H1 (cell line): ENCODE measurements around the gene C5orf52. TPM values are rescaled to one million over a fixed set of nuclear protein-coding genes. Genes with fewer than 3 reads are reported as not detected.
"Not testable (repeated sequence)": the region's sequence is repeated elsewhere in the genome, so short reads cannot be mapped to it uniquely, and the experiment has no call there.

Experiments
- CTCF ChIA-PET: fragments of 300-600 bp; sonication (Branson Sonifier 250); formaldehyde crosslinking; loops from one replicate; lab custom pipeline; 2021; ENCODE audit not compliant: partially characterized antibody; lab: Charles Lee
- POLR2A ChIA-PET: fragments of 300-600 bp; sonication (Branson Sonifier 250); formaldehyde crosslinking; loops from one replicate; lab custom pipeline; 2021; ENCODE audit warnings: inconsistent platforms; ENCODE audit not compliant: partially characterized antibody; lab: Charles Lee
- DNase-seq, 2 experiments: peaks; one replicate each; pipeline versions ENCODE4 v3.0.0 to v3.0.0-alpha.2; 2010 to 2022; ENCODE audit warnings: low spot score in 2 of 2, low read depth in 1 of 2, mixed read lengths in 1 of 2
- FAIRE-seq: peaks from 2 replicates; lab custom pipeline; 2011; peaks lifted over from hg19 to GRCh38; lab: Jason Lieb, UNC
- H2AFZ ChIP-seq: 2 replicates; pipeline ENCODE4 v1.8.1; 2012; ENCODE audit warnings: low read length, inconsistent platforms
- H2AK5ac ChIP-seq: 2 replicates; pipeline ENCODE4 v1.6.1; 2013; ENCODE audit warnings: low read depth, low read length
- H2BK120ac ChIP-seq: replicated peaks from 2 replicates; pipeline ENCODE3; 2013; ENCODE audit warnings: low read depth, low read length, inconsistent platforms
- H2BK12ac ChIP-seq: 2 replicates; pipeline ENCODE4 v1.6.1; 2013; ENCODE audit warnings: low read depth, low read length
- H2BK15ac ChIP-seq: 2 replicates; pipeline ENCODE4 v1.6.1; 2013; ENCODE audit warnings: low read length
- H2BK20ac ChIP-seq: 2 replicates; pipeline ENCODE4 v1.6.1; 2013; ENCODE audit warnings: low read length
- H2BK5ac ChIP-seq: 2 replicates; pipeline ENCODE4 v1.6.1; 2013; ENCODE audit warnings: low read depth, low read length
- H3K14ac ChIP-seq: 2 replicates; pipeline ENCODE4 v1.6.1; 2013; ENCODE audit warnings: inconsistent platforms; ENCODE audit not compliant: insufficient read length
- H3K18ac ChIP-seq: 2 replicates; pipeline ENCODE4 v1.6.1; 2013; ENCODE audit warnings: low read length; ENCODE audit errors: extremely low read depth
- H3K23ac ChIP-seq: 2 replicates; pipeline ENCODE4 v1.6.1; 2013; ENCODE audit warnings: inconsistent platforms; ENCODE audit not compliant: insufficient read length
- H3K23me2 ChIP-seq: 2 replicates; pipeline ENCODE4 v1.6.1; 2013; ENCODE audit warnings: low read depth, low read length
- H3K27ac ChIP-seq: 2 replicates; pipeline ENCODE4 v1.6.1; 2011; ENCODE audit warnings: low read depth, low read length, inconsistent platforms
- H3K27me3 ChIP-seq, 4 experiments: replicated peaks in 1 of 4; 1 replicate in 1 of 4; 2 replicates in 3 of 4; pipeline versions ENCODE4 v1.6.1 to v1.8.1; 2011 to 2013; ENCODE audit warnings: low read length in 3 of 4, mild to moderate bottlenecking in 3 of 4, inconsistent platforms in 2 of 4, mixed read lengths in 2 of 4, moderate library complexity in 1 of 4; ENCODE audit not compliant: control insufficient read depth in 3 of 4, insufficient read depth in 3 of 4; ENCODE audit errors: extremely low read depth in 1 of 4
- H3K36me3 ChIP-seq, 4 experiments: 2 replicates each; pipeline versions ENCODE4 v1.6.1 to v1.8.1; 2011 to 2013; ENCODE audit warnings: mild to moderate bottlenecking in 4 of 4, low read length in 3 of 4, moderate library complexity in 2 of 4, control low read depth in 1 of 4, inconsistent platforms in 1 of 4; ENCODE audit not compliant: insufficient read depth in 4 of 4, control insufficient read depth in 2 of 4
- H3K4ac ChIP-seq: replicated peaks from 2 replicates; pipeline ENCODE3; 2013; ENCODE audit warnings: low read length, low read depth, mixed read lengths, inconsistent platforms; ENCODE audit not compliant: insufficient read length
- H3K4me1 ChIP-seq, 4 experiments: replicated peaks in 1 of 4; 1 replicate in 1 of 4; 2 replicates in 3 of 4; pipeline versions ENCODE4 v1.6.1 to v1.8.1; 2011 to 2013; ENCODE audit warnings: low read length in 3 of 4, inconsistent platforms in 2 of 4, mixed read lengths in 1 of 4; ENCODE audit not compliant: insufficient read depth in 4 of 4, control insufficient read depth in 3 of 4
- H3K4me2 ChIP-seq, 2 experiments: 2 replicates each; pipeline versions ENCODE4 v1.6.1 to v1.8.1; 2011 to 2013; ENCODE audit warnings: low read depth in 2 of 2, low read length in 2 of 2, control low read depth in 1 of 2, inconsistent platforms in 1 of 2, mild to moderate bottlenecking in 1 of 2; ENCODE audit not compliant: insufficient read depth in 1 of 2
- H3K4me3 ChIP-seq, 4 experiments: fragments of 200-600, 300-600 bp in 1 of 4; sonication (generic), shearing (Covaris generic), sonication (Bioruptor Twin) in 1 of 4; 2 replicates each; pipeline versions ENCODE4 v1.5.1 to v1.8.1; 2011 to 2016; ENCODE audit warnings: low read length in 4 of 4, low read depth in 3 of 4, control low read depth in 2 of 4, inconsistent platforms in 2 of 4, mild to moderate bottlenecking in 2 of 4, mixed read lengths in 1 of 4, moderate library complexity in 1 of 4; ENCODE audit not compliant: insufficient read depth in 2 of 4; ENCODE audit errors: extremely low read depth in 1 of 4
- H3K56ac ChIP-seq: replicated peaks from 2 replicates; pipeline ENCODE3; 2013; ENCODE audit warnings: low read depth, mild to moderate bottlenecking, mixed read lengths, low read length, inconsistent platforms; ENCODE audit not compliant: insufficient read length
- H3K79me1 ChIP-seq: 2 replicates; pipeline ENCODE4 v1.6.1; 2013; ENCODE audit warnings: low read depth, low read length, control low read depth
- H3K79me2 ChIP-seq, 2 experiments: 2 replicates each; pipeline versions ENCODE4 v1.6.1 to v1.8.1; 2012 to 2013; ENCODE audit warnings: low read length in 2 of 2, mild to moderate bottlenecking in 2 of 2, inconsistent platforms in 1 of 2; ENCODE audit not compliant: insufficient read depth in 2 of 2, control insufficient read depth in 1 of 2
- H3K9ac ChIP-seq, 4 experiments: replicated peaks in 1 of 4; 1 replicate in 1 of 4; 2 replicates in 3 of 4; pipeline versions ENCODE4 v1.6.1 to v1.8.1; 2011 to 2013; ENCODE audit warnings: low read depth in 3 of 4, low read length in 3 of 4, control low read depth in 2 of 4, mild to moderate bottlenecking in 2 of 4, moderate library complexity in 2 of 4, inconsistent platforms in 1 of 4; ENCODE audit errors: extremely low read depth in 1 of 4
- H3K9me3 ChIP-seq, 2 experiments: 2 replicates each; pipeline versions ENCODE4 v1.6.1 to v1.8.1; 2012 to 2013; ENCODE audit warnings: mild to moderate bottlenecking in 2 of 2, moderate library complexity in 2 of 2, control low read depth in 1 of 2, inconsistent platforms in 1 of 2, low read depth in 1 of 2, low read length in 1 of 2, mixed read lengths in 1 of 2; ENCODE audit not compliant: insufficient read depth in 2 of 2
- H4K20me1 ChIP-seq, 2 experiments: replicated peaks in 1 of 2; 2 replicates each; pipeline versions ENCODE3 to v1.8.1; 2011 to 2013; ENCODE audit warnings: inconsistent platforms in 2 of 2, low read length in 2 of 2, mild to moderate bottlenecking in 1 of 2; ENCODE audit not compliant: insufficient read depth in 2 of 2, control insufficient read depth in 1 of 2
- H4K5ac ChIP-seq: 2 replicates; pipeline ENCODE4 v1.6.1; 2013; ENCODE audit warnings: low read length, low read depth, mixed read lengths, inconsistent platforms; ENCODE audit not compliant: insufficient read length
- H4K8ac ChIP-seq: 2 replicates; pipeline ENCODE4 v1.8.0; 2013; ENCODE audit warnings: mild to moderate bottlenecking, moderate library complexity, low read length, inconsistent platforms; ENCODE audit not compliant: insufficient read depth; ENCODE audit errors: extremely low read depth
- H4K91ac ChIP-seq: replicated peaks from 2 replicates; pipeline ENCODE3; 2013; ENCODE audit warnings: low read length, mixed read lengths, inconsistent platforms; ENCODE audit not compliant: insufficient read length
- WGBS, 2 experiments: shearing (Covaris generic) in 1 of 2; methylation state at CpG; one replicate each; pipeline versions ENCODE4 v1.1.6 to v1.1.7; 2013 to 2015; ENCODE audit warnings: low lambda C conversion rate in 2 of 2, mixed read lengths in 2 of 2, inconsistent platforms in 1 of 2, low coverage in 1 of 2, missing lambda C conversion rate in 1 of 2; ENCODE audit not compliant: insufficient replicate concordance in 2 of 2, insufficient coverage in 1 of 2, insufficient read length in 1 of 2; ENCODE audit errors: extremely low coverage in 1 of 2, missing lambda C conversion rate in 1 of 2; 5-methylcytosine and 5-hydroxymethylcytosine counted together
- polyA plus RNA-seq, 7 experiments: library from polyadenylated mRNA; depleted of rRNA in 3 of 7; stranded (reverse) in 5 of 7; unstranded in 2 of 7; fragments of >200 nt in 5 of 7; fragments of 200-250 nt in 2 of 7; gene quantifications; 1 replicate in 5 of 7; 2 replicates in 1 of 7; 4 replicates in 1 of 7; pipeline versions ENCODE4 v1.2.1 to v1.2.3, GENCODE V29; 2011 to 2013; ENCODE audit warnings: missing spikeins in 2 of 7, mixed read lengths in 2 of 7
- total RNA-seq: library from RNA; stranded (reverse); fragmentation: NEBNext Ultra II Directional; extraction: Animal tissue kit (Norgen Biotek cat#: 25700); gene quantifications from 2 replicates; pipeline ENCODE4 v1.2.1, GENCODE V29; 2021

Gene C5orf52
- total and polyA plus RNA-seq, 2 of the 8 experiments (the other 6 are each of a cell fraction or from before 2014, with no cell fraction given), result not detected

GRCh38 chr5:157693816-157694215, 22.5 kb downstream of the C5orf52 start:
- not testable (repeated sequence) for H2BK5ac ChIP-seq, H3K9ac ChIP-seq, H2BK20ac ChIP-seq, H3K23me2 ChIP-seq, H2BK15ac ChIP-seq, H3K27ac ChIP-seq, H3K4me3 ChIP-seq, H3K36me3 ChIP-seq, FAIRE-seq, H4K5ac ChIP-seq, DNase-seq, H2AK5ac ChIP-seq, H3K79me2 ChIP-seq, H3K4ac ChIP-seq, H3K56ac ChIP-seq, H3K27me3 ChIP-seq, H2BK120ac ChIP-seq, H2AFZ ChIP-seq, H3K18ac ChIP-seq, H3K14ac ChIP-seq, H3K79me1 ChIP-seq, H4K91ac ChIP-seq, H3K23ac ChIP-seq, H2BK12ac ChIP-seq, H3K4me2 ChIP-seq, H3K4me1 ChIP-seq, H4K20me1 ChIP-seq, H4K8ac ChIP-seq
- ChIA-PET CTCF (interaction anchor here (1.4 to 3.4 kb wide), 3 partner anchors 14 to 49 kb away, joined by 4 to 10 read pairs (median 4); partner anchors contain the start of gene LSM11), POLR2A (interaction anchor here (1.5 kb wide), 1 partner anchor 38 kb away, joined by 4 read pairs; the partner anchor contains the start of gene THG1L)
- 97% methylated on average over 15 of the region's 25 CpGs; no CpG with 5 or more reads in 1 of the 2 experiments for WGBS, 2 experiments
- peaks cover 15 to 19% of the 10 kb centered on the region in 2 experiments; a peak in 3 of 4 replicates for H3K9me3 ChIP-seq

- not testable (repeated sequence) for H3K27me3 ChIP-seq, H3K56ac ChIP-seq, H3K4me2 ChIP-seq, H3K36me3 ChIP-seq, H3K79me2 ChIP-seq, H3K79me1 ChIP-seq, H4K5ac ChIP-seq, H2BK20ac ChIP-seq, H4K8ac ChIP-seq, H3K27ac ChIP-seq, H2BK120ac ChIP-seq, H3K23me2 ChIP-seq, H3K4me1 ChIP-seq, H3K18ac ChIP-seq, H4K91ac ChIP-seq, H3K23ac ChIP-seq, H2AK5ac ChIP-seq, H3K4me3 ChIP-seq, H3K4ac ChIP-seq, FAIRE-seq, H3K9ac ChIP-seq, H2BK12ac ChIP-seq, H2BK5ac ChIP-seq, H4K20me1 ChIP-seq, H2AFZ ChIP-seq, DNase-seq, H3K14ac ChIP-seq, H2BK15ac ChIP-seq
- POLR2A ChIA-PET, result interaction anchor here (0.9 kb wide), 1 partner anchor 32 kb away, joined by 3 read pairs; no protein-coding TSS in a partner anchor
- H3K9me3 ChIP-seq, result peaks cover 21 to 29% of the 10 kb centered on the region in 2 experiments
- CTCF ChIA-PET, result interaction anchor here (1.5 kb wide), 1 partner anchor 47 kb away, joined by 3 read pairs; no protein-coding TSS in a partner anchor
- WGBS, 2 experiments, result 96% methylated on average over 3 of the region's 3 CpGs; no CpG with 5 or more reads in 1 of the 2 experiments
Observed at GRCh38 chr5:157696154-157696553, 24.8 kb downstream of the C5orf52 start.
